HG03103 (cell line): Measurements from ENCODE around the gene IFIT5.
"Not testable (repeated sequence)": the region's sequence is repeated elsewhere in the genome, so short reads cannot be mapped to it uniquely, and the experiment has no call there.

Experiments used
- ATAC-seq: cut with Tn5 transposase; IDR thresholded peaks from one replicate; pipeline ENCODE4 v1.9.1; 2021; ENCODE audit warnings: low read depth; ENCODE audit not compliant: unreplicated experiment

The IFIT5 gene

DNA sequence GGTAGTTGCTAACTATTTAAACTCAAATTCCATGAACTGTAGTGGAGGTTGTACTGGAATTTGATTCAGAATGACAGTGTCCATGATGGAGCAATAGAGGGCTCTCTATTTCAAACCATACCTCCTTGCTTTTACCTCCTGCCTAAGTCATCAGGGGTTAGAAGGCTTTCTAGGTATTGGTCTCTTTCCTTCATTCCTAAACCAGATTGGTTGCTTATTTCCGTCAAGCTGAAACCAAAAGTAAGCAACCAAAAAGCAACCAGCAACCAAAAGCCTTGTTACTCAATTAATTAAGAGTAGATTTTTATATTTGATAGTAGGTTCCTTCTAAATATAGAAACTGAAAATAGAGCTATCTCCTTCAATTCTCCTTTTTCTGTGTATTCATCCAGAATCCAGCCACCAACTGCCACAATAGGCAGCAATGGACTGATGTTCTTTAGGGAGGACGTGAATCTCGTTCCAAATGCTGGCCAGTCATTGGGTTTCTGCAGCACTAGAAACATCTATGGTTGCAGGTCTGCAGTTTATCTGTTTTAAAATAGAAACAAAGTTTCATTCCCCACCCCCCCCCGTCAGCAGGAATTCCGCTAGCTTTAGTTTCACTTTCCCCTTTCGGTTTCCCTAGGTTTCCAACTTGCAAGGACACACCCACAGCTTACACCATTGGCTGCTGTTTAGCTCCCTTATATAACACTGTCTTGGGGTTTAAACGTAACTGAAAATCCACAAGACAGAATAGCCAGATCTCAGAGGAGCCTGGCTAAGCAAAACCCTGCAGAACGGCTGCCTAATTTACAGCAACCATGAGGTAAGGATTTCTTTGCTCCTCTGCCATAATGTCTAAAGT, 22.2 kb upstream of the IFIT5 start, which contains the start of gene IFIT1:
IFIT1 (plus strand) TSS at position 717 of the 850 bp plus-strand sequence; CDS start at position 807, 90 bp downstream.
- ATAC-seq = no peak

DNA sequence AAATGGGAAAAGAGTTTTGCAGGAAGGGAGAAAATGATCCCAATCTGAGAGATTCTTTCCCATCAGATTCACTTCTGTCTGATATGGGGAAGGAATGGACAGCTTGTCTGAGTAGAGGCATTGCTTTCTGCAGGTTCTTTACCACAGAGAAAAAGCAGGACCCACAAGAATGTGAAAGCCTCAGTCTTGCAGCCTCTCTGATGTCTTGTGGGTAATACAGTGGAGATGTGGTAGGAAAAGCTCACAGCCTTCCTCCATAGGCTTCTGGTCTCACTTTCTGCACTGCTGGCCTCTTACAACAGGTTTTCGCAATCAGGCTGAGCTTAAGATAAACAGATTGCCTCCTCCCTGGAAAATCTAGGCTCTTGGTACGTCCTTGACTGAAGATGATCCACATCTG, 21.4 kb upstream of the IFIT5 start:
- no peak for ATAC-seq

DNA sequence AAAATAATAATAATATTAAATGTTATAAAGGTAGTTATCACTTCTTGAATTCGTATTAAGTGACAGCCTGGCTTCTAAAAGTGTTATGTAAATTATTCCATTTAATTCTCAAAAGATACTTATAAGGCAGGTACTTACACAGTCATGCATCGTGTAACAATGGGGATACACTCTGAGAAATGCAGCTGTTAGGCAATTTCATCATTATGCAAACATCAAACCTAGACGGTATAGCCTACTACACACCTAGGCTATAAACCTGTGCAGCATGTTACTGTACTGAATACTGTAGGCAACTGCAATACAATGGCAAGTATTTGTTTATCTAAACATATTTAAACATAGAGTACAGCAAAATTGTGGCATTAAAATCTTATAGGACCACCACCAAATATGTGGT, 20.5 kb upstream of the IFIT5 start:
- ATAC-seq = no peak

DNA sequence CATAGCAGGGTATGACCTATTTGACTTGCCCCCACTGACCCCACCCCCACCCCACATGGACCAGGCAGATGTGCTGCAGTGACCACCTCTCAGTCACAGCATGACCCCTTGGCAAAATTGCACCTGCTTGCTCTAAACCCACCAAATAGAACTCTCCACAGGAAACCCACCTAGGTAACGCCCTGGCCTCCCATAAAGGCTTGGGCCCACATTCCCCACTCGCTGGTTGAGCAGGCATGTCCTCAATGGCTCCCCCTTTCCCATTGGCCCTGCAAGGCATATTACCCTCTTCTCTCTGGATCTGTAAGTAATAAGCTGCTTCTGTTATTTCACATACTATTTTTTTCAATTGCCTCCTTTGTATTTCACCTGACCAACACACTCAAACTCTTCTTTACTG, 19.2 kb upstream of the IFIT5 start:
- no peak for ATAC-seq

DNA sequence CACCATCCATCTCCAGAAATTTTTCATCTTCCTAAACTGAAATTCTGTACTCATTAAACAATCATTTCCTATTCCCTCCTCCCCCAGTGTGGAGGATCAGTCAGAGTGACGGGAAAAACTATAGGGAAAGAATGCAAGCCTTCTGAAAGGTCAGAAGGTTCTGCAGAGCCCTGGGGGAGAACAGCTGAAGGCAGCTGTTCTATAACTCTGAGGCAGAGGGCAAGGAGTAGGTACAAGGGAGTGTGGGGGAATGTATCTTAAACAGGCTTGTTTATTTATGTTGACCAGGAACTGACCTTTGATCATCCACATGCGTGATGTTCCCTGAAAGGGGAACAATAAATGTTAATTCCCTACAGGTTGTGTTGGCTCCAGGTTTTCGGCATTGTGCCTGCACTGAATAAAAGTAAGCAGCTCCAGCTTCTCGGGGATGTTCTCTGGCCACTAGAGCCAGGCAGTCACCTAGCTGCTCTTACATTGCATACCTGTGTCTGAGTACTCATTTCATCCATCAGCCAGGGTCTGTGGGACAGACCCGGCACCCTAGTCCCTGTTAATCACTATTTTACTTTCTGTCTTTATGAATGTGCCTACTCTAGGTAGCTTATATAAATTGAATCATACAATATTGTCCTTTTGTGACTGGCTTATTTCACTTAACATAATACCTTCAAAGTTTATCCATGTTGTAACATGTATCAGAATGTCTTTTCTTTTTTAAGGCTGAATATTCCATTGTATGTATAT, 16.2 kb upstream of the IFIT5 start:
- no peak for ATAC-seq

DNA sequence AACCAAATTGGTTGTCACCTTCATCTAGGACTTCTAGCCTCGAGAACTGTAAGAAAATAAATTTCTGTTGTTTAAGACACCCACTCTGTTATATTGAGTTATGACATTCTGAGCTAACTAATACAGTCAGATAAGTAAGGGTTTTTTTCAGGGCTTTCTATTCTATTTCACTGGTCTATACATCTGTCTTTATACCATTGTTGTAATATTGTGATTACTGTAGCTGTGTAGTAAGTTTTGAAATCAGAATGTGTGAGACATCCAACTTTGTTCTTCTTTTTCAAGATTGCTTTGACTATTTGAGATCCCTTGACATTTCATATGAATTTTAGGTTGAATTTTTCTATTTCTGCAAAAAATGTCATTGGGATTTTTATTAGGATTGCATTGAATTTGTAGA, 14.4 kb upstream of the IFIT5 start:
- no peak for ATAC-seq

DNA sequence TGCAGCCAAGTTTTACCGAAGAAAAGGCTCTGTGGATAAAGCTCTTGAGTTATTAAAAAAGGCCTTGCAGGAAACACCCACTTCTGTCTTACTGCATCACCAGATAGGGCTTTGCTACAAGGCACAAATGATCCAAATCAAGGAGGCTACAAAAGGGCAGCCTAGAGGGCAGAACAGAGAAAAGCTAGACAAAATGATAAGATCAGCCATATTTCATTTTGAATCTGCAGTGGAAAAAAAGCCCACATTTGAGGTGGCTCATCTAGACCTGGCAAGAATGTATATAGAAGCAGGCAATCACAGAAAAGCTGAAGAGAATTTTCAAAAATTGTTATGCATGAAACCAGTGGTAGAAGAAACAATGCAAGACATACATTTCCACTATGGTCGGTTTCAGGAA, 11.3 kb upstream of the IFIT5 start:
- ATAC-seq = no peak

DNA sequence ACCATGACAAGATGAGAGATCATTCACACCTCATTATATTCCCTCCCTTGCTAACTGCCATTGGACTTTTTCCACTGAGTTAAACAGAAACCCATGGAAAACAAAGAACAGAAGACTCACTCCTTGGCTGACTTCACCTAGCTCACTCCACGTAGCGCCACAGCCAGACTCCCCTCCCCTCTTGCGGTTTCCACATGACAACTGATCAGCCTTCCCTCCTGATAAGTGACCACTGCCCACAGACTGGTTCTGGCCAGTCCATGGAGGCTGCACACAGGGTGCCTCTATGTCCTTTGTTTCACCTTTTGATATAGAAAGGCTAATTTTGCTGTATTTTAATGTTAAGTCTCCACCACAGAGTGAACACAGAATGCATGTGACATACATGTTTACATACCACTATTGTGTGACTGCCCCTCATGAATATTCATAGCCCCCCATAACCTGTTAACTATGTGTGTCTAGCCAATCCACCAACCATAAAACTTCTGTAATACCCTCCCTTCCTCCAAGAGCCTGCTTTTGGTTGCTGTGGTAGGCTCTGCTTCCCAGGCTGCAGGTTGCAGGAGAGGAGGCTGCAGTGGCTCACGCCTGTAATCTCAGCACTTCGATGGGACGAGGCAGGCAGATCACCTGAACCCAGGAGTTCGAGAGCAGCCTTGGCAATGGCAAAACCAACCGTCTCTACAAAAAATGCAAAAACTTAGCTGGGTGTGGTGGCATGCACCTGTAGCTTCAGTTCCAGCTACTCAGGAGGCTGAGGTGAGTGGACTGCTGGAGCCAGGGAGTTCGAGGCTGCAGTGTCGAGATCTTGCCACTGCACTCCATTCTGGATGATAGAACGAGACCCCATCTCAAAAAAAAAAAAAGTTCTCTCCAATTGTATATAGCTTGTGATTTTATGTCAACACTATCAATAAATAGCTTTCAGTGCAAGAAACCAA, 10.0 kb upstream of the IFIT5 start:
- ATAC-seq = no peak

DNA sequence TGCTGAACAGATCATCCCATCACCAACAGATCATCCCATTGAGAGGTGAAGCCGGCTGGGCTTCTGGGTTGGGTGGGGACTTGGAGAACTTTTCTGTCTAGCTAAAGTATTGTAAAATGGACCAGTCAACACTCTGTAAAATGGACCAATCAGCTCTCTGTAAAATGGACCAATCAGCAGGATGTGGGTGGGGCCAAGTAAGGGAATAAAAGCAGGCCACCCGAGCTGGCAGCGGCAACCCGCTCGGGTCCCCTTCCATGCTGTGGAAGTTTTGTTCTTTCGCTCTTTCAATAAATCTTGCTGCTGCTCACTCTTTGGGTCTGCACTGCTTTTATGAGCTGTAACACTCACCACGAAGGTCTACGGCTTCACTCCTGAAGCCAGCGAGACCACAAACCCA, 8.2 kb upstream of the IFIT5 start:
- ATAC-seq = not testable (repeated sequence)

DNA sequence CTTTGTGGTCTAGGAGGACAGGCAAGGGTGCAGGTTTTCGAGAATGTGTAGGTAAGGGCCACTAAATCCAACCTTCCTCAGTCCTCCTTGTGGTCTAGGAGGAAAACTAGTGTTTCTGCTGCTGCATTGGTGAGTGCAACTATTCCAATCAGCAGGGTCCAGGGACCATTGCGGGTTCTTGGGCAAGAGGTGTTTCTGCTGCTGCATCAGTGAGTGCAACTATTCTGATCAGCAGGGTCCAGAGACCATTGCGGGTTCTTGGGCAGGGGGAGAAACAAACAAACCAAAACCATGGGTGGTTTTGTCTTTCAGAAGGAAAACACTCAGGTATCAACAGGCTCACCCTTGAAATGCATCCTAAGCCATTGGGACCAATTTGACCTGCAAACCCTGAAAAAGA, 6.6 kb upstream of the IFIT5 start:
- not testable (repeated sequence) for ATAC-seq

DNA sequence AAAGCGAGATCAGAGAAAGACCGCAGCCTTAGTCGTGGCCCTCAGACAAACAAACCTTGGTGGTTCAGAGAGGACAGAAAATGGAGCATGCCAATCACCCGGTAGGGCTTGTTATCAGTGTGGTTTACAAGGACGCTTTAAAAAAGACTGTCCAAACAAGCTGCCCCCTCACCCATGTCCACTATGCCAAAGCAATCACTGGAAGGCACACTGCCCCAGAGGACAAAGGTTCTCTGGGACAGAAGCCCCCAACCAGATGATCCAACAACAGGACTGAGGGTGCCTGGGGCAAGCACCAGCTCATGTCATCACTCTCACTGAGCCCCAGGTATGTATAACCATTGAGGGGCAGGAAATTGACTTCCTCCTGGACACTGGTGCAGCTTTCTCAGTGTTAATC, 5.1 kb upstream of the IFIT5 start:
- not testable (repeated sequence) for ATAC-seq

DNA sequence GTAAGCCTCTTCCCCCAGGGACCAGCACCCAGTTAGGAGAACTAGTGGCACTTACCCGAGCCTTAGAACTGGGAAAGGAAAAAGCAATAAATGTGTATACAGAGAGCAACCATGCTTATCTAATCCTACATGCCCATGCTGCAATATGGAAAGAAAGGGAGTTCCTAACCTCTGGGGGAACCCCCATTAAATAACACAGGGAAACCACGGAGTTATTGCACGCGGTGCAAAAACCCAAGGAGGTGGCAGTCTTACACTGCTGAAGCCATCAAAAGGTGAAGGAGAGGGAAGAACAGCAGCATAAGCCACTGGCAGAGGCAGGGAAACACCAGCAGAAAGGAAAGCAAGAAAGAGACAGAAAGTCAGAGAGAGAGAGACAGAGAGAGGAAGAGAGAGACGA, 3.8 kb upstream of the IFIT5 start:
- ATAC-seq = not testable (repeated sequence)

DNA sequence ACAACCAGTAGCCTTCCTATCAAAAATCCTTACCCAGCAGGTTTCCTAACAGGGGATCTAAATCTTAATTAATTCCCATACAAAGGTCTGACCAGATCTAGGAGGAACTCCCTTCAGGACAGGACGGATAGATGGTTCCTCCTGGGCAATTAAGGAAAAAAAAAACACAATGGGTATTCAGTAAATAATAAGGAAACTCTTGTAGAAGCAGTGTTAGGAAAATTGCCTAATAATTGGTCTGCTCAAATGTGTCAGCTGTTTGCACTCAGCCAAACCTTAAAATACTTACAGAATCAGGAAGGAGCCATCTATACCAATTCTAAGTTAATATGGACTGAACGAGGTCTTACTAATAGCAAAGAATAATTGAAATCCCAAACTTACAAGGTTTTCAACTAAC, 3.2 kb upstream of the IFIT5 start:
- not testable (repeated sequence) for ATAC-seq

DNA sequence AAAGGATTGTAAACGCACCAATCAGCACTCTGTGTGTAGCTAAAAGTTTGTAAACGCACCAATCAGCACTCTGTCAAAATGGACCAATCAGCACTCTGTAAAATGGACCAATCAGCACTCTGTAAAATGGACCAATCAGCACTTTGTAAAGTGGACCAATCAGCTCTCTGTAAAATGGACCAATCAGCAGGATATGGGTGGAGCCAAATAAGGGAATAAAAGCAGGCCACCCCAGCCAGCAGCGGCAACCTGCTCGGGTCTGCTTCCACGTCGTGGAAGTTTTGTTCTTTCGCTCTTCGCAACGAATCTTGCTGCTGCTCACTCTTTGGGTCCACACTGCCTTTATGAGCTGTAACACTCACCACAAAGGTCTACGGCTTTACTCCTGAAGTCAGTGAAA, 2.1 kb upstream of the IFIT5 start:
- ATAC-seq = not testable (repeated sequence)

DNA sequence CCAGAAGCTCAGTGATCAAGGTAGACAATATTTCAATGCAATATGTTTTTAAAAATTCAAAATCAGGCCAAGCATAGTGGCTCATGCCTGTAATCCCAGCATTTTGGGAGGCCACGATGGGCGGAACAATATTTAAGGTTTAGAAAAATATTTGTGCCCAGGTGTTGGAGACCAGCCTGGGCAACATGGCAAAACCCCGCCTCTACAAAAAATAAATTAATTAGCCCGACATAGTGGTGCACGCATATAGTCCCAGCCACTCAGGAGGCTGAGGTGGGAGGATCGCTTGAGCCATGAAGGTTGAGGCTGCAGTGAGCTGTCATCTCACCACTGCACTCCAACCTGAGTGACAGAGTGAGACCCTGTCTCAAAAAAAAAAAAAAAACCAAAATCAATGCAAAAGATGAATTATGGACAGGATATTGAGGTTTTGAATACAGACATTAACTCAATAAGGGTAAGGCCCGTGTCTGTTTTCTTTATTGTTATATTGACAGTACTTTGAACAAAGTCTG, 913 bp upstream of the IFIT5 start:
- no peak for ATAC-seq

DNA sequence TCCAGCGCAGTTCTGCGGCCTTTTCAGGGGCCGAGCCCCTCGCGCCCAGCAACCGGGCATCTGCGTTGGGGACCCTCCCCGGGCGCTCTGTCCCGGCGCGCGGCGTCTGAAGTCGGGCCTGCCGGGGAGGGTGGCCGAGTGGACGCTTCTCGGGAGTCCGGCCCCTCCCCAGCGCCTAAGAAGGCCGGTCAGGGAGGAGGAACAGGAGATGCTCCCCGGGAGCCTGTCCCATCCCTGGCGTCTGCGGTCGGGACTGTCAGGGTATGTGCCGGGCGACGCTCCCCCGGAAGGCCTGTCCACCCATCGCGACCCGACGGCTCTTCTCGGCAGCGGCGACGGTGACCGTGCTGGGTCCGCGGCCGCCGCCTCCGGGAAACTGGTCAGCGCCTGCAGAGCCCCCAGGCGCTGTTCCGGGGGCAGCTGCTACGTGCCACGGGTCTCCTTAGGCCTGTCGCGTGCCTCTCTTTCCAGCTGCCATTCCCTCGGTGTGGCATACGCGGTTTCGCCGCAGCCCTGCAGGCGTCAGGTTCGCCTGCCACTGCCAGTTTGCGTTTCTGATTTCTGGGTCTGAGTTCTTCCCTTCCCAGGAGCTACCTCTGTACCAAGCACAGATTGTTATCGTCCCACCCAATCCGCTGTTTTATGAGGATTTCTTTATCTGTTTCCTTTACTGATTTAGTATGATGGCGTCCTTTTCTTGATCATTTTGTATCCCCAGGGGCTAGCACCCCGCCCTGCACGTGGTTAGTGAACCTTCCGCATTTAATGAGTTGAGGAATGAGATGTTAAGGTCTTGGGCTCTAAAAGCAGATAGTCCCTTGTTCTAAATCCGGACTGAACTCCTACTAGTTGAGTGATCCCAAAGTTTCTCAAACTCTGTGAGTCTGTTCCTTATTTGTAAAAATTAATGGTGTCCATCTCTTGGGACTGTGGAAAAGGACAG, 782 bp downstream of the IFIT5 start:
- ATAC-seq = peak; percentile 14

DNA sequence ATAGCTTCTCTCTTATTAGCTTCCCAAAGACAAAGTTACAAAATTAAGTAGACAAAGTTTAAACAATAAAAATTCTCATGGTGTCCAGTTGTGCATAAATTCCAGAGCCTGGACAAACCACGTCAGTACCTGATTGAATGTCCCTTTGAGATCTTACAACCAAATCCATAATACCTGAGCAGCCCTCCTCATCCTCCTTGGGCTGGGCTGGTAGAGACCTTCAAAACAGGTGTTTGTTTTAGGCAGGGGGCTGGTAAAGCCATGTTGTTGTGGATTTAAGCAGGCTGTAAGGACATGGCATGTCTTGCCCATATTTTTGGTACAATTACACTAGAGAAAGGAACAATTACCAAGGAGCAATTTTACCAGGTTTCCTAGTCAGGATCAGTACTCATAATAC, 2.1 kb downstream of the IFIT5 start:
- no peak for ATAC-seq

DNA sequence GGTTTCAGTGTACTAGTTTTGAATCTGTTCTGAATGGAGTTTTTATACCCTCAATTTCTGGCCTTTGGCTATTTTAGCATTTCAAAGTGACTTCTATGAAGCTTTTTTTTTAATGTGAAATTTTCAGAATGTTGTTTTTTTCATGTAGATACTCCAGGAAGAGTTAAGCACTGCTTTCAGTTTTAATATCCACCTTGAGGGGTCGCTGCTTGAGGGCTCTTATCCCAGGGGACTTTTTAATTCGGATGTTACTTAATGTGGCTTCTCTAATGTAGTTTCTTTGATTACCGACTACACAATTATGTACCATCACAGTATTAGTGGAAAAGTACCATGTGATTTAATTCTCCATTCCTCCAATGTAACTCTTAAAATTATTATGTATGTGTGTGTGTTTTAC, 5.2 kb downstream of the IFIT5 start:
- no peak for ATAC-seq

DNA sequence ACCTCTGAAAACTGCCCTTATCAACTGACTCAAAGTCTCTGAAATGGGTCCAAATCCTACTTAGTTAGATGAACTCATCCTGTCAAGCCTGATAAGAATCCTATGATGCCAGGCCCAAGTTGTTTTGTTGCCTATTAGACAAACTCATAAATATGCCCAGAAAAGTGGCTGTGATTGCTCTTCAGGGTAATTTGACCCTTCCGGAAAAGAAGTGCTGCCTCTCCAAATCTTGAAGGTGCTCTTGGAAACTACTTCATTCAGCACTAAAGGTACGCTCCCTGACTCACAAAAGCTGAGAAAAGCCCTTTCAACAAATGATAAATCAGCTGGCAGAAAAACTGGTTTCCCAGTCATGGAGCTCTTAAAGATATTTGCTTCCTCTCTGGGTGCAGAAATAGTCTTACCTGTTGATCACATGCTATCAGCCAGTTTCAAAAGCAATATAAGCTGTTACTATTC, 6.7 kb downstream of the IFIT5 start:
- no peak for ATAC-seq
